ENCODE measurements around the gene SGTA. TPM values are rescaled to one million over a fixed set of nuclear protein-coding genes. Genes with fewer than 3 reads are reported as not detected.

Gene SGTA
- total RNA-seq, 1 donor from 2014 or later, result 64.0 TPM

GRCh38 chr19:2729943-2730818 is 52.9 kb downstream of the SGTA start:
- no peak overlapping the region for H3K4me3 Mint-ChIP-seq
- TF ChIP-seq CTCF (IDR thresholded peaks at IDR 0.05; ENCODE audit: unreplicated experiment), result no peak
- no peak overlapping the region for H3K27ac Mint-ChIP-seq
- no peaks in the 10 kb centered on the region for H3K9me3 Mint-ChIP-seq
- H3K4me1 Mint-ChIP-seq, result no peaks in the 10 kb centered on the region
- peaks cover 38% of the 10 kb centered on the region for H3K27me3 Mint-ChIP-seq (ENCODE audit: low read depth)
- DNase-seq (ENCODE audit: low spot score in 2 of 2, unreplicated experiment in 2 of 2), result no peak
- peaks cover 9% of the 10 kb centered on the region for H3K36me3 Mint-ChIP-seq

GRCh38 chr19:2728783-2729387 is 54.2 kb downstream of the SGTA start:
- no peak for TF ChIP-seq CTCF (IDR thresholded peaks at IDR 0.05; ENCODE audit: unreplicated experiment)
- no peak overlapping the region for H3K27ac Mint-ChIP-seq
- no peaks in the 10 kb centered on the region for H3K9me3 Mint-ChIP-seq
- H3K36me3 Mint-ChIP-seq, result peaks cover under 1% of the 10 kb centered on the region
- peaks cover 45% of the 10 kb centered on the region for H3K27me3 Mint-ChIP-seq (ENCODE audit: low read depth)
- no peak overlapping the region for H3K4me3 Mint-ChIP-seq
- no peak for DNase-seq (ENCODE audit: low spot score in 2 of 2, unreplicated experiment in 2 of 2)
- no peaks in the 10 kb centered on the region for H3K4me1 Mint-ChIP-seq

- no peaks in the 10 kb centered on the region for H3K9me3 Mint-ChIP-seq
- no peaks in the 10 kb centered on the region for H3K4me1 Mint-ChIP-seq
- H3K27ac Mint-ChIP-seq, result no peak overlapping the region
- no peaks in the 10 kb centered on the region for H3K36me3 Mint-ChIP-seq
- H3K4me3 Mint-ChIP-seq, result no peak overlapping the region
- H3K27me3 Mint-ChIP-seq (ENCODE audit: low read depth), result peaks cover 58% of the 10 kb centered on the region
- DNase-seq (ENCODE audit: low spot score in 2 of 2, unreplicated experiment in 2 of 2), result no peak
- no peak for TF ChIP-seq CTCF (IDR thresholded peaks at IDR 0.05; ENCODE audit: unreplicated experiment)
Observed at GRCh38 chr19:2727640-2727944, 55.5 kb downstream of the SGTA start.

GRCh38 chr19:2726904-2727639 is 56.0 kb downstream of the SGTA start:
- Mint-ChIP-seq H3K4me1 (no peaks in the 10 kb centered on the region), H3K4me3 (no peak overlapping the region), H3K9me3 (no peaks in the 10 kb centered on the region), H3K36me3 (no peaks in the 10 kb centered on the region), H3K27me3 (ENCODE audit: low read depth) (peaks cover 63% of the 10 kb centered on the region), H3K27ac (no peak overlapping the region)
- DNase-seq (ENCODE audit: low spot score in 2 of 2, unreplicated experiment in 2 of 2), result no peak
- no peak for TF ChIP-seq CTCF (IDR thresholded peaks at IDR 0.05; ENCODE audit: unreplicated experiment)

- Mint-ChIP-seq H3K4me1 (no peaks in the 10 kb centered on the region), H3K36me3 (no peaks in the 10 kb centered on the region), H3K27ac (no peak overlapping the region), H3K27me3 (ENCODE audit: low read depth) (peaks cover 69% of the 10 kb centered on the region), H3K4me3 (no peak overlapping the region), H3K9me3 (no peaks in the 10 kb centered on the region)
- DNase-seq (ENCODE audit: low spot score in 2 of 2, unreplicated experiment in 2 of 2), result no peak
- no peak for TF ChIP-seq CTCF (IDR thresholded peaks at IDR 0.05; ENCODE audit: unreplicated experiment)
Observed at GRCh38 chr19:2726160-2726855, 56.8 kb downstream of the SGTA start.

All from mesothelial cell of epicardium (in vitro differentiated cells).